Measurements from ENCODE around the gene ARID3B.

The ARID3B gene

DNA sequence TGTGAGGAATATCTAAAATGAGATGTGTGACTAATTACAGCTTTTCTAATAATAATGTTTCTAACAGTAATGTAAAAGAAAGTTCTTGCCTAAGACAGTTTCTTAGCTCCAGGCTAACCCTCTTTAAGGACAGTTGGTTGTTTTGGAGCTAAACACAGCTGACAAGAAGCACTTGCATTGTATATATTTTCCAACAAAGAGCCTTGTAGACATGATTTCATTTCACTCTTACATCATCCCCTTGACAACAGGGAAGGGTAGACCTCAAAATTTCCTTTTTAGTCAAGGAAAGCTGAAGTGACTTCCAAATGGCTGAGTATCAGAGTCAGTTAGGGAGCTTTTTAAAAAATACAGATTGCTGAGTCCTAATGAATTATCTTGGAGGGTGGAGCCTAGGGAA, 4.1 kb downstream of the ARID3B start:
- H3K27ac ChIP-seq (ENCODE audit: low read depth in 2 of 2, low read length in 2 of 2): no peak overlapping the region
- peaks cover 0 to 10% of the 10 kb centered on the region in 2 donors for H3K36me3 ChIP-seq (ENCODE audit: control insufficient read depth in 2 of 2, insufficient read depth in 2 of 2, low read length in 2 of 2)
- no peaks in the 10 kb centered on the region for H3K9me3 ChIP-seq (ENCODE audit: control insufficient read depth in 2 of 2, low read length in 2 of 2)
- H3K4me1 ChIP-seq (ENCODE audit: control insufficient read depth in 2 of 2, insufficient read depth in 2 of 2, low read length in 2 of 2): peaks cover 19 to 26% of the 10 kb centered on the region in 2 donors
- no peak overlapping the region for H3K4me3 ChIP-seq (ENCODE audit: low read length in 2 of 2)
- no peaks in the 10 kb centered on the region for H3K27me3 ChIP-seq (ENCODE audit: control insufficient read depth in 2 of 2, insufficient read depth in 2 of 2, low read length in 2 of 2)
- H3K9ac ChIP-seq (ENCODE audit: low read depth in 1 of 2, low read length in 2 of 2): no peak overlapping the region

- Histone ChIP-seq H3K27ac (ENCODE audit: low read depth in 2 of 2, low read length in 2 of 2) (peak overlapping the region in 1 of 2 donors; percentile 38), H3K36me3 (ENCODE audit: control insufficient read depth in 2 of 2, insufficient read depth in 2 of 2, low read length in 2 of 2) (peaks cover 5 to 19% of the 10 kb centered on the region in 2 donors), H3K4me1 (ENCODE audit: control insufficient read depth in 2 of 2, insufficient read depth in 2 of 2, low read length in 2 of 2) (peaks cover 16 to 22% of the 10 kb centered on the region in 2 donors), H3K9me3 (ENCODE audit: control insufficient read depth in 2 of 2, low read length in 2 of 2) (no peaks in the 10 kb centered on the region), H3K27me3 (ENCODE audit: control insufficient read depth in 2 of 2, insufficient read depth in 2 of 2, low read length in 2 of 2) (no peaks in the 10 kb centered on the region), H3K4me3 (ENCODE audit: low read length in 2 of 2) (peak overlapping the region; percentile 13 to 32), H3K9ac (ENCODE audit: low read depth in 1 of 2, low read length in 2 of 2) (no peak overlapping the region)
Measured at GRCh38 chr15:74545776-74546656, 5.0 kb downstream of the ARID3B start.

DNA sequence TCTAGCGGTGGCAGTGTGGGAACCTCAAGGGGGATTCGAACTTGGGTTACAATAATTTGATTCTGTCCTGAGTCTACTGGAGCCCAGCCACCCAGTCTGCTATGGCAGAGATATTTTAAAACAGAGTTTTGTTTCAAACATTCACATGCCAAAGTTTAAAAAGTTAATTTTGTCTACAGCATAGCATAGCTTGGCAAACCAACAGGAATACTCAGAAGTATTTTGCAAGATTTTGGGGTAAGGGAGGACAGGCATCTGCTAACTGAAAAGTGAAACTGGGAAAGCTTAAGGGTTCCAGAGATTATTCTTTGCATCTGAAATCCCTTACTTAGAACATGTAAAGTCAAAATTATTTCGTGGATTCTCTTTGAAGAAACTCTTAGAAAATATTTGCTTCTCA, 6.6 kb downstream of the ARID3B start:
- Histone ChIP-seq H3K4me3 (ENCODE audit: low read length in 2 of 2) (no peak overlapping the region), H3K9ac (ENCODE audit: low read depth in 1 of 2, low read length in 2 of 2) (no peak overlapping the region), H3K27me3 (ENCODE audit: control insufficient read depth in 2 of 2, insufficient read depth in 2 of 2, low read length in 2 of 2) (no peaks in the 10 kb centered on the region), H3K4me1 (ENCODE audit: control insufficient read depth in 2 of 2, insufficient read depth in 2 of 2, low read length in 2 of 2) (peaks cover 12 to 15% of the 10 kb centered on the region in 2 donors), H3K27ac (ENCODE audit: low read depth in 2 of 2, low read length in 2 of 2) (no peak overlapping the region), H3K9me3 (ENCODE audit: control insufficient read depth in 2 of 2, low read length in 2 of 2) (no peaks in the 10 kb centered on the region), H3K36me3 (ENCODE audit: control insufficient read depth in 2 of 2, insufficient read depth in 2 of 2, low read length in 2 of 2) (peaks cover 5 to 26% of the 10 kb centered on the region in 2 donors)

DNA sequence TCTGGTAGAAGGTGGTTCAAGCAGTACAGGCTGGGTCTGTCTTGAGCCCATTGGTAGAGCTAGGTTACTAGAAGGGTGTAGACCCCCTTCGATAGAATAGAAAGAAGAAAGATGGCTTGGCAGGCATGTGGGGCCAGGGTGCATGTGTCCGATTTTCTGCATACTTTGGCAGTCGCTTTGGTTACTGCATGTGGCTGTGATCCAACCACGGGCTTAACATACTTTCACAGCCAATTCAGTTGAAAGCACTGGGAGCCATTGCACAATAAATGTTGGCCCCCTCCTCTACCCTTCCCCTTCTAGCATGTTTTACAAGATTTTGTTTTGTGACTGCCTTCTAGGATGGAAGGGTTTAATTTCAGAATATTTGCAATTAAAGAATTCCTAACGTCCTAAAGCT, 7.2 kb downstream of the ARID3B start:
- no peaks in the 10 kb centered on the region for H3K27me3 ChIP-seq (ENCODE audit: control insufficient read depth in 2 of 2, insufficient read depth in 2 of 2, low read length in 2 of 2)
- no peak overlapping the region for H3K27ac ChIP-seq (ENCODE audit: low read depth in 2 of 2, low read length in 2 of 2)
- H3K4me1 ChIP-seq (ENCODE audit: control insufficient read depth in 2 of 2, insufficient read depth in 2 of 2, low read length in 2 of 2): peaks cover 12 to 15% of the 10 kb centered on the region in 2 donors
- H3K4me3 ChIP-seq (ENCODE audit: low read length in 2 of 2): no peak overlapping the region
- no peak overlapping the region for H3K9ac ChIP-seq (ENCODE audit: low read depth in 1 of 2, low read length in 2 of 2)
- H3K36me3 ChIP-seq (ENCODE audit: control insufficient read depth in 2 of 2, insufficient read depth in 2 of 2, low read length in 2 of 2): peaks cover 5 to 31% of the 10 kb centered on the region in 2 donors
- no peaks in the 10 kb centered on the region for H3K9me3 ChIP-seq (ENCODE audit: control insufficient read depth in 2 of 2, low read length in 2 of 2)

DNA sequence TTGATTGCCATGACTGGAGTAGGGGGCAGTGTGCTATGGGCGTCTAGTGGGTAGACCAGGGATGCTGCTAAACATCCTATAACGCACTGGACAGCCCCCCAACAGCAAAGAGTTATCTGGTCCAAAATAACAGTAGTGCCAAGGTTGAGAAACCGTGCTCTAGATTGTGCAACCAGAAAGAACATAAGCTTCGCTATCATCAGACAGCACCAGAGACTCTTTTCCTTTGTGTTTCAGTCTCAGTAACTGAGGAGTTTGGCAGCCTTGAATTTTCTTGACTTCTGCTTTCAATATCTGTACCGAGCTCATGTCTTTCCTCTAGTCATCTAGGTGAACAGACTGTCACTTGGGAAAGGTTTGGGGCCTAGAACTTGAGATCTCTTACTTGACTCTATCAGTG, 8.8 kb downstream of the ARID3B start:
- Histone ChIP-seq H3K36me3 (ENCODE audit: control insufficient read depth in 2 of 2, insufficient read depth in 2 of 2, low read length in 2 of 2) (peaks cover 5 to 31% of the 10 kb centered on the region in 2 donors), H3K27ac (ENCODE audit: low read depth in 2 of 2, low read length in 2 of 2) (no peak overlapping the region), H3K9me3 (ENCODE audit: control insufficient read depth in 2 of 2, low read length in 2 of 2) (no peaks in the 10 kb centered on the region), H3K9ac (ENCODE audit: low read depth in 1 of 2, low read length in 2 of 2) (no peak overlapping the region), H3K4me1 (ENCODE audit: control insufficient read depth in 2 of 2, insufficient read depth in 2 of 2, low read length in 2 of 2) (peaks cover 12 to 15% of the 10 kb centered on the region in 2 donors), H3K27me3 (ENCODE audit: control insufficient read depth in 2 of 2, insufficient read depth in 2 of 2, low read length in 2 of 2) (no peaks in the 10 kb centered on the region), H3K4me3 (ENCODE audit: low read length in 2 of 2) (no peak overlapping the region)

DNA sequence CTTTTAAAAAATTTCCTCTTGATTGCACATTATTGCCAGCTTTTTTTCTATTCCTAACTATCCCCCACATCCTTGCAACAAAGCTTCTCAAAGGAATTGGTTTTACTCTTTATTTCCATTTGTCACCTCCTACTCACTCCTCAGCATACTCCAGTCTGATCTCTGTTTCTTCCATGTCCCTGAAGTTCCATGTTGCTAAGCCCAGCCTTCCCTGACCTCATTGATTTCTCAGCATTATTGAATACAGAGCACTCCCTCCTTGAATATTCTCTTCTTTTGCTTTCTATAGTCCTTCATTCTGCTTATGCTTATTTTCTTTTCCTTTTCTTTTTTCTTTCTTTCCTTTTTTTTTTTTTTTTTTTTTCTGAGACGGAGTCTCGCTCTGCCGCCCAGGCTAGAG, 10.7 kb downstream of the ARID3B start:
- H3K9me3 ChIP-seq (ENCODE audit: control insufficient read depth in 2 of 2, low read length in 2 of 2): no peaks in the 10 kb centered on the region
- no peaks in the 10 kb centered on the region for H3K27me3 ChIP-seq (ENCODE audit: control insufficient read depth in 2 of 2, insufficient read depth in 2 of 2, low read length in 2 of 2)
- H3K36me3 ChIP-seq (ENCODE audit: control insufficient read depth in 2 of 2, insufficient read depth in 2 of 2, low read length in 2 of 2): peaks cover 5 to 31% of the 10 kb centered on the region in 2 donors
- H3K9ac ChIP-seq (ENCODE audit: low read depth in 1 of 2, low read length in 2 of 2): no peak overlapping the region
- no peak overlapping the region for H3K4me3 ChIP-seq (ENCODE audit: low read length in 2 of 2)
- no peak overlapping the region for H3K27ac ChIP-seq (ENCODE audit: low read depth in 2 of 2, low read length in 2 of 2)
- peaks cover 0 to 3% of the 10 kb centered on the region in 2 donors for H3K4me1 ChIP-seq (ENCODE audit: control insufficient read depth in 2 of 2, insufficient read depth in 2 of 2, low read length in 2 of 2)

DNA sequence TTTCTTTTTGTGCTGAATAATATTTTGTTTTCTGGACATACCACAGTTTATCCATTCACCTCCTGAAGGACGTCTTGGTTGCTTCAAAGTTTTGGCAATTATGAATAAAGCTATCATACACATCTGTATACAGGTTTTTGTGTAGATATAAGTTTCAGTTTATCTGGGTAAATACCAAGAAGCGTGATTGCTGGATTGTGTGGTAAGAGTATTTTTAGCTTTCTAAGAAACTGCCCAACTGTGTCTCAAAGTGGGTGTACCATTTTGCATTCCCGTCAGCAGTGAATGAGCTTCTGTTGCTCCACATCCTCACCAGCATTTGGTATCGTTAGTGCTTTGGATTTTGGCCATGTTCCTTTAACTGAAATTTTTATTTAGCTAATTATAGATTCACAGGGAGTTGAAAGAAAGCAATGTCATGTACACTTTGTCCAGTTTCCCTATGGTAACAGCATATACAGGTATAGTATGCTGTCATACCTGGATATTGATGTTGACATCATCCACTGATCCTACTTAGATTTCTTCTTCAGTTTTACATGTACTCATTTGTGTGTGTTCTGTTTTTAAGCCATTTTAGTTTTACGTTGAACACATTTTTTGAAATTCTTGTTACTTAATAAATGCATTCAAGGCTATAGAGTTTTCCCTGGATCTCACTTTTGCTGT, 11.9 kb downstream of the ARID3B start:
- Histone ChIP-seq H3K27ac (ENCODE audit: low read depth in 2 of 2, low read length in 2 of 2) (no peak overlapping the region), H3K9ac (ENCODE audit: low read depth in 1 of 2, low read length in 2 of 2) (no peak overlapping the region), H3K4me3 (ENCODE audit: low read length in 2 of 2) (no peak overlapping the region), H3K9me3 (ENCODE audit: control insufficient read depth in 2 of 2, low read length in 2 of 2) (no peaks in the 10 kb centered on the region), H3K4me1 (ENCODE audit: control insufficient read depth in 2 of 2, insufficient read depth in 2 of 2, low read length in 2 of 2) (peaks cover 0 to 2% of the 10 kb centered on the region in 2 donors), H3K36me3 (ENCODE audit: control insufficient read depth in 2 of 2, insufficient read depth in 2 of 2, low read length in 2 of 2) (peaks cover 5 to 31% of the 10 kb centered on the region in 2 donors), H3K27me3 (ENCODE audit: control insufficient read depth in 2 of 2, insufficient read depth in 2 of 2, low read length in 2 of 2) (no peaks in the 10 kb centered on the region)

GRCh38 chr15:74555192-74555591, 14.2 kb downstream of the ARID3B start:
- Histone ChIP-seq H3K9ac (ENCODE audit: low read depth in 1 of 2, low read length in 2 of 2) (no peak overlapping the region), H3K27ac (ENCODE audit: low read depth in 2 of 2, low read length in 2 of 2) (no peak overlapping the region), H3K27me3 (ENCODE audit: control insufficient read depth in 2 of 2, insufficient read depth in 2 of 2, low read length in 2 of 2) (no peaks in the 10 kb centered on the region), H3K36me3 (ENCODE audit: control insufficient read depth in 2 of 2, insufficient read depth in 2 of 2, low read length in 2 of 2) (peaks cover 5 to 20% of the 10 kb centered on the region in 2 donors), H3K4me3 (ENCODE audit: low read length in 2 of 2) (no peak overlapping the region), H3K4me1 (ENCODE audit: control insufficient read depth in 2 of 2, insufficient read depth in 2 of 2, low read length in 2 of 2) (no peaks in the 10 kb centered on the region), H3K9me3 (ENCODE audit: control insufficient read depth in 2 of 2, low read length in 2 of 2) (no peaks in the 10 kb centered on the region)

DNA sequence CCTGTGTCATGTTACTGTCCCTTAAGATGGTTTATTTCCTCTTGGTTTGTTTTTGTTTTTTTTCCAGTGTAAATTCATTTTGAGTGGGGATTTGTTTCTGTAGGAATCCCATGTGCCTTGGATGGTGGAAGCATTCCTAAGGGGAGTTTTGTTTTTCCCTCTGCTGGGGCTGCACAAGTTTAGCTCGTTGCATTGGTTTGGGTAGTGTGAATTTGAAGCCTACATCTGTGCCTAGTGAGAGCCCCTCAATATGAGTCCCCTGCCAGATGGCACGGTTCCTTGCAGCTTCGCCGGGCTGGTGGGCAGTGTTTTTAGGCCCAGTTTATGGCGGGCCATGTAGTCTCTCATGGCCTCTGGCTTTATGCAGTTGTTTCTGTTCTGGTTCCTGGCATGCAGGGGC, 17.7 kb downstream of the ARID3B start:
- H3K36me3 ChIP-seq (ENCODE audit: control insufficient read depth in 2 of 2, insufficient read depth in 2 of 2, low read length in 2 of 2): peaks cover 0 to 3% of the 10 kb centered on the region in 2 donors
- H3K4me3 ChIP-seq (ENCODE audit: low read length in 2 of 2): no peak overlapping the region
- no peak overlapping the region for H3K27ac ChIP-seq (ENCODE audit: low read depth in 2 of 2, low read length in 2 of 2)
- H3K9ac ChIP-seq (ENCODE audit: low read depth in 1 of 2, low read length in 2 of 2): no peak overlapping the region
- H3K27me3 ChIP-seq (ENCODE audit: control insufficient read depth in 2 of 2, insufficient read depth in 2 of 2, low read length in 2 of 2): no peaks in the 10 kb centered on the region
- no peaks in the 10 kb centered on the region for H3K4me1 ChIP-seq (ENCODE audit: control insufficient read depth in 2 of 2, insufficient read depth in 2 of 2, low read length in 2 of 2)
- H3K9me3 ChIP-seq (ENCODE audit: control insufficient read depth in 2 of 2, low read length in 2 of 2): no peaks in the 10 kb centered on the region

DNA sequence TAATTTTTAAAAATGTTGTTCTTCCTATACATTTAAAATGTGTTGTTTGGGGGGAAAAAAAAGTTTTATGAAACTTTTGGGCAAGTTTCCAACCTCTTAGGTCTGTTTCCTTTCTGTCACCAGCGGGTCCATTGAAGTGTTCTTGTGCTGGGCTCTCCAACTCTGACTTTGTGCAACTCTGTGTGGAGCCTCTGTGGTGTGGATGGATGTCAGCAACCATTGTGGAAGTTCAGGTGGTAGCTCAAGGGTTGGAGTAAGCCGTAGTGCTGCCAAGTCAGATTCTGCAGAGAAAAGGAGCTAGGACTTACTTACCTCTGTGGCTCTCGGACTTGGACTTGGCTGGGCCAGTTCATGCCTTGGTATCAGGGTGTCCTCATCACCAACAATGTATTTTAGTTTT, 22.4 kb downstream of the ARID3B start:
- Histone ChIP-seq H3K36me3 (ENCODE audit: control insufficient read depth in 2 of 2, insufficient read depth in 2 of 2, low read length in 2 of 2) (peaks cover 0 to 3% of the 10 kb centered on the region in 2 donors), H3K4me3 (ENCODE audit: low read length in 2 of 2) (no peak overlapping the region), H3K9me3 (ENCODE audit: control insufficient read depth in 2 of 2, low read length in 2 of 2) (no peaks in the 10 kb centered on the region), H3K27me3 (ENCODE audit: control insufficient read depth in 2 of 2, insufficient read depth in 2 of 2, low read length in 2 of 2) (no peaks in the 10 kb centered on the region), H3K27ac (ENCODE audit: low read depth in 2 of 2, low read length in 2 of 2) (no peak overlapping the region), H3K4me1 (ENCODE audit: control insufficient read depth in 2 of 2, insufficient read depth in 2 of 2, low read length in 2 of 2) (no peaks in the 10 kb centered on the region), H3K9ac (ENCODE audit: low read depth in 1 of 2, low read length in 2 of 2) (no peak overlapping the region)
